Stimulated activated CD4-positive, alpha-beta T cell treated with anti-CD3 and anti-CD28 coated beads, Interleukin-12 subunit alpha, Interleukin-12 subunit beta, amount 100 ng/mL, for 48 hours (primary cell): ENCODE results near the gene ABCD3.

Experiments used
- DNase-seq, 3 donors: peaks; one replicate each; pipeline ENCODE4 v3.0.0-alpha.2; 2020; ENCODE audit warnings: low read depth in 2 of 3, low spot score in 1 of 3

ABCD3 gene

GRCh38 chr1:94462606-94463005 is 44.4 kb downstream of the ABCD3 start:
- no peak for DNase-seq

GRCh38 chr1:94463056-94463764 is 45.0 kb downstream of the ABCD3 start:
- DNase-seq: no peak

- DNase-seq: no peak
Observed at GRCh38 chr1:94463765-94464330, 45.7 kb downstream of the ABCD3 start.

DNA sequence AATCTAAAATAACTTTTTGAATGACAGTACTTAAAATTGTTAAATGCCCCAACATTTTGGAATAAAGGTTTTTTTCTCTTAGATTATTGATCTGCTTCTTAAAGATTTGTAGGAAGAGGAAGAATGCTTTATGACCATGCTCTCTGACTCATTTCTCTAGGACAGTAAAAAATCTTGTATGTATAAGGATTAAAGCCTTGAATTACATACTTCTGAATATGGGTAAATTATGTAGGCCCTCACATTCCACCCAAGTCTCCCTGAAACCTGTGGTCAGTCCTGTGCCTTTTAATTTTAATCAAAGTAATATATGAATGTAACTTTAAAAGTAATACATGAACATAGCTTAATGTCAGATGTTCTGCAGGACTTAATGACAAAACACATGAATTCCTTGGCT is 50.5 kb downstream of the ABCD3 start:
- DNase-seq: no peak

DNA sequence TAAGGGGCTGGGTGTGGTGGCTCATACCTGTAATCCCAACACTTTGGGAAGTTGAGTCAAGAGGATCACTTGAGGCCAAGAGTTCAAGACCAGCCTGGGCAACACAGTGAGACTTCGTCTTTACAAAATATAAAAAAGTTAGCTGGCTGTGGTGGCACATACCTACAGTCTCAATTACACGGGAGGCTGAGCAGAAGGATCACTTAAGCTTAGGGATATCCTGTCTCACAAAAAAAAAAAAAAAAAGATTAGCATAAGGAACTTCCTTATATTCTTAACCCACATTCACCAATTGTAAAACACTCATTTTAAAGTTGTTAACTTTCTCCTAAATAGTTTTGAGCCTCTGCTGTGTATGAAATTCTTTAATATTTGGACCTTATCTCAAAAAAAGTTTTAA is 53.1 kb downstream of the ABCD3 start:
- no peak for DNase-seq

- no peak for DNase-seq
Observed at GRCh38 chr1:94475232-94475631, 57.0 kb downstream of the ABCD3 start.

GRCh38 chr1:94479682-94480081 is 61.5 kb downstream of the ABCD3 start:
- DNase-seq: no peak

GRCh38 chr1:94481473-94481933 is 63.3 kb downstream of the ABCD3 start:
- peak in 2 of 3 donors; percentile 4 to 34 for DNase-seq

DNA sequence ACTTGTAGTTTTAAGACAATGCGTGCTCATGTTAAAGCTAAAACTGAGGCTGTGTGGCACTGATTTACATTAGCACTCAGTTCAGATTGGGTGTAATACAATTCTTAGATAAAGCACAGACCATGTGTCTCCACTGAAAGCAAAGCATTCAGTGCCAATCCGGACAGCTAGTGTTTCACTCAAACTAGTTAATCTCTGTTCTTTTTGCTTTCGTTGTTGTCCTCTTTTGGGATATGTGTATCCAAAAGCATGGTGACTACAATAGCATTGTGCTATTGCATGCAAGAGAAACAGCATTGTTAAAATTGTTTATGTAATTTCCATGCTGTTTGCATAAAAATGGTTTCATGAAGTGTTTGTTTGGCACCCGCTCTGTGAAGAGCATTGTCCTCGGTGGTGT is 68.8 kb downstream of the ABCD3 start:
- no peak for DNase-seq

GRCh38 chr1:94490556-94490955 is 72.4 kb downstream of the ABCD3 start:
- no peak for DNase-seq

GRCh38 chr1:94496076-94496755 is 78.0 kb downstream of the ABCD3 start:
- DNase-seq: no peak

DNA sequence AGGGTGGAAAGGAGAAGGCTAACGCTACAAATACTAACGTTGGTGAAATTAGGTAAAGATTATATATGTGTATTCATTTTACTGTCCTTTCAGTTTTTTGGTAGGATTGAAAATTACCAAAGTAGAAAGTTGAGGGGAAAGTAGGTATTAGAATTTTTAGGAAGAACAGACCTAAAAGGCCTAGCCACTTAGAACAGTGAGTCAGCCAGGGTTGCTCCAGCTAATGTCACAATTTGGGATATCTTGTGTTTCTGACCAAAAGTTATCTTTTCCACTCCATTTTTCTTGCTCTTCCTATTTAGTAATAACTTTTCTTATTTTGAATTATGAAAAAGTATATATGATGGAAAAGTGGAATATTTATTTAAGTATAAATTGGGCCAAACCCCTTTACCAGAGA is 83.2 kb downstream of the ABCD3 start:
- DNase-seq: no peak

DNA sequence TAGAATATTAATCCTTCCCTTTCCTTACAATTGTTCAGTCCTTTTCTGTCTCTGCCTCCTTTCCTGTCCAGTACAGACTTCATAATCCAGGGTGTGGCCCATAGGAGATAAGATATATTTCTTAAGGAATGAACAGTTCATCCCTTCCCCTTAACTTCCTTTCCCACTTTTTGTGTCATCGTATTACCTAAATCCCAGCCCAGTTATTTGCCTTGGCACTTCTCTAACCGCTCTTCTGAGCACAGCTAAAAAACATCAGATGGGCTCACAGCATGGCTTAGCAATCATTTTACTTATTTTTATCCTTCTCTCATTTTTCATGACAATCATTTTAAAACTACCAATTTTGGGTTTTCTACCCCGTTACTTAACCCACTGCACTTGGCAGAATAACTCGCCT is 83.7 kb downstream of the ABCD3 start:
- DNase-seq: no peak

DNA sequence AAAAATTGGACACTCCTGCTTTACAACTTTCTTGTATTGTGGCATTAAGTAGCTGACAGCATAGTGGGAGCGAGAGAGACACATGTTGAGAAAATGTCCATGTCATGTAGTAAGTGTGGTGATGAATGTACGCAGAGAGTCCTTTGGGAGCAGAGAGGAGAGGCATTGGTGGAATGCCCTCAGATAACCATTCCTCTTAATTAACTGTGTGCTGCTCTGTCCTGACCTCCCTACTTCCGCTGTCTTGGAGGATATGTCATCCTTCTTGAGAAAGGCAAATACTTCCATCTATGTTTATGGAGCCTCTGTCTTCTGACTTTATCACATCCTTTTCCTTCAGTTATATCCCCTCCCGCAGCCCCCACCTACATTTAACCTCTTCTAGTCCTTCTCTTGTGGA is 85.0 kb downstream of the ABCD3 start:
- no peak for DNase-seq

- no peak for DNase-seq
Observed at GRCh38 chr1:94504601-94505000, 86.4 kb downstream of the ABCD3 start.

- DNase-seq: no peak
Observed at GRCh38 chr1:94512816-94513215, 94.6 kb downstream of the ABCD3 start.

DNA sequence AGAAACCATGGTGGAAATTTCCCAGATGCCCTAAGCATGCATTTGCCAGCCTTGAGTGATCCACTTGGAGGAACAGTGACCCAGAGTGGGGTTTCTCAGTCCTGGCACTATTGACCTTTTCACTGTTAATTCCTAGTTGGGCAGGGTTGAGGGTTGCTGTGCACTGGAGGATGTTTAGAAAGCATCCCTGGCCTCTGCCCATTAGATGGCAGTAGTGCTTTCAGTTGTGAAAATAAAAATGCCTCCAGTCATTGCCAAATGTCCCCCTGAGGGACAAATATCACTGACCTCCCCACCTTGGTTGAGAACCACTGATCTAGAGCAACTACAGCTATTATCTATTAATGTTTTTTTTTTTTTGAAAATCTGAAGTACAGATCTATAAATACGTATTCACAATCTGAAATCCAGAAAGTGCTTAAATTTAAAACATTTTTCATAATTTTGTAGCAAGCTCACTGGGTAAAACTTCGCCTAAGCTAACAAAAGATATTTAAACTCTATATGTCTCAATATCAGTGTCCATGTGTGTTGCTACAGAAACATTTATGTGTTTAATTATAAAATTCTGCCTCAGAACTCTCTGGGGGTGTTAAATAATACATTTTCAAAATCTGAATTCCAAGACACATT is 96.0 kb downstream of the ABCD3 start:
- no peak for DNase-seq

- no peak for DNase-seq
Observed at GRCh38 chr1:94515296-94515947, 97.2 kb downstream of the ABCD3 start.

- no peak for DNase-seq
Observed at GRCh38 chr1:94519351-94519750, 101.2 kb downstream of the ABCD3 start.

DNA sequence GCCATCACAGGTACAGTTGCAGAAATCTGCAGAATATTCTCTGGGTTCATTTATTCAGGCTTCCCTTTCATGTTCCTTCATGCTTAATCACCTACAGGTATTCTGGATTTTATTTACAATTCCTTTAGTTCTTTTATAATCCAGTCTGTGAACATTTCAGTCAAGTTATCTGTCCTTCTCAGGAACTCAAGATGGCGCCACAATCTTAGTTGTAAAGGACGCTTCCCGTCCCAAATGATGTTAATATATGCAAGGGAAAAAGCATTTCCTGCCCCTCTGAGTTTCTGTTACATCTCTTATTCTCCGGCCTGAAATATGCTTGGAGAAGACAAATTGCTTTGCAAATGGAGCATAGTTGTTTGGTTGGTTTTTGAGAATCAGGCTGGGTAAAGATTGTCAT is 104.1 kb downstream of the ABCD3 start:
- no peak for DNase-seq

DNA sequence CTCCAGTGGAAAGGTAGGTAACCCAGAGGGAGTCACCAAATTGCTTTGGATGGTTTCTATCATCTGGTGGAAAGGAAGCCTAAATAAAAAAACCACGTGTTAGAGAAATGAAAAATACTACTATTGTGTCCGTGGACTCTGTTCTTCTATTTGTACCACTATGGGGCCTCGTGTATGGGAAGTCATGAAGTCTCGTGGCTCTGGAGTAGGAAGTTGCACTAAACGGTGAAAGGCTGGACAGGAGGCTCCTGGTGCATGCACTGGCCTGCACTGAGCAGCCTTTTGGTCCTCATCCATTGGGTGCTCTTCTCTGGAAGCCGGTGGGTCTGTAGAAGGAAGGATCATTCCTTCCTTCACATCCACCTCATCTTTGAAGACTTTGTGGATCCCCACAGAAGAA is 106.3 kb downstream of the ABCD3 start:
- no peak for DNase-seq
